Hepatocyte (in vitro differentiated cells): ENCODE data around the gene HSD17B3.

Source experiments
- CTCF ChIP-seq: fragments of 200-600 bp; sonication (generic); IDR thresholded peaks from 2 replicates; pipeline ENCODE4 v1.5.1; 2016; ENCODE audit warnings: antibody characterized with exemption, mild to moderate bottlenecking; ENCODE audit not compliant: poor library complexity
- EZH2 ChIP-seq: fragments of 200-600 bp; sonication (generic); IDR thresholded peaks from 2 replicates; pipeline ENCODE4 v1.6.1; 2016; ENCODE audit warnings: antibody characterized with exemption, mild to moderate bottlenecking, borderline replicate concordance
- EZH2phosphoT487 ChIP-seq: fragments of 200-600 bp; sonication (generic); IDR thresholded peaks from one replicate; pipeline ENCODE4 v1.6.1; 2018; ENCODE audit warnings: antibody characterized with exemption, mild to moderate bottlenecking, low read depth, moderate library complexity; ENCODE audit not compliant: unreplicated experiment, severe bottlenecking

DNA sequence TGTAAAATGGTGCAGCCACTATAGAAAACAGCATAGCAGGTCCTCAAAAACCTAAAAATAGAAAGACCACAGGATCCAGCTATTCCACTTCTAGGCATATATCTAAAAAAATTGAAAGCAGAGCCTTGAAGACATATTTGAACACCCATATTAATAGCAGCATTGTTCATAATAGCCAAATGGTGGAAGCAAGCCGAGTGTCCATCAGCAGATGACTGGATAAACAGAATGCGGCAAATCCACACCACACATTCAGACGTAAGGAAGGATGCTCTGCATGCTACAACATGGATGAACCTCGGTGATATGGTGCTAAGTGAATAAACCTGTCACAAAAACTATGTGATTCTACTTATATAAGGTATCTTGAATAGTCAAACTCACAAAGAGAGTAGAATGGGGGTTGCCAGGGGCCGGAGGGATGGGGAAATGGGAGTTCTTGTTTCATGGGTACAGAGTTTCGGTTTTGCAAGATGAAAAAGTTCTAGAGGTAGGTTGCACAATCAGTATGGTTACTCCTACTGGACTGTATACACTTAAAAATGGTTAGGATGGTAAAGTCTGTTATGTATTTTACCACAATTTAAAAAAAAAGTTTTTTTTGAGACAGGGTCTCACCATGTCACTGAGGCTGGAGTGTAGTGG, 17.1 kb upstream of the HSD17B3 start:
- no peak for TF ChIP-seq EZH2
- no peak for TF ChIP-seq CTCF
- no peak for TF ChIP-seq EZH2phosphoT487
